HEK293 (cell line): ENCODE data around the gene USP7.

Source experiments
- CTCF ChIA-PET: fragments of 350-600 bp; formaldehyde crosslinking; extraction: SDS; loops from one replicate; lab custom pipeline; 2021; ENCODE audit warnings: antibody characterized with exemption; lab: Yijun Ruan, JAX
- POLR2A ChIA-PET: fragments of 300-600 bp; formaldehyde crosslinking; extraction: SDS; loops from one replicate; lab custom pipeline; 2020; ENCODE audit warnings: antibody characterized with exemption, inconsistent platforms; lab: Yijun Ruan, JAX
- H3K27ac ChIP-seq: fragments of 200-500 bp; sonication (Bioruptor generic); 2 replicates; pipeline ENCODE4 v1.5.1; 2014; ENCODE audit warnings: low read depth, low read length, control low read depth, inconsistent platforms; ENCODE audit errors: extremely low read depth
- H3K36me3 ChIP-seq, 2 experiments: fragments of 200-500 bp in 1 of 2; sonication (Bioruptor generic) in 1 of 2; 1 replicate in 1 of 2; 2 replicates in 1 of 2; pipeline ENCODE4 v1.5.1; 2014 to 2017; ENCODE audit warnings: inconsistent platforms in 2 of 2, low read length in 2 of 2; ENCODE audit not compliant: control insufficient read depth in 2 of 2, insufficient read depth in 1 of 2
- H3K4me1 ChIP-seq: fragments of 200-500 bp; sonication (Bioruptor generic); 2 replicates; pipeline ENCODE4 v1.5.1; 2014; ENCODE audit warnings: mild to moderate bottlenecking, low read length, inconsistent platforms; ENCODE audit not compliant: control insufficient read depth, insufficient read depth
- H3K4me3 ChIP-seq: 2 replicates; pipeline ENCODE4 v1.5.1; 2011; ENCODE audit warnings: low read depth, mild to moderate bottlenecking, control low read depth, low read length, moderate library complexity
- H3K9me3 ChIP-seq: fragments of 200-500 bp; sonication (Bioruptor generic); 2 replicates; pipeline ENCODE4 v1.5.1; 2014; ENCODE audit warnings: low read depth, low read length, inconsistent platforms; ENCODE audit not compliant: control insufficient read depth, insufficient read depth
- MEIS1 ChIP-seq: sonication (generic); formaldehyde crosslinking; IDR thresholded peaks from 2 replicates; pipeline ENCODE4 v1.8.1; 2022; ENCODE audit warnings: missing genetic modification reagents, mild to moderate bottlenecking, borderline replicate concordance
- RBAK ChIP-seq: fragments of 450-650 bp; formaldehyde crosslinking; IDR thresholded peaks from 2 replicates; pipeline ENCODE4 v1.5.1; 2016; ENCODE audit warnings: missing biosample characterization, missing genetic modification characterization
- SP3 ChIP-seq: fragments of 450-650 bp; formaldehyde crosslinking; IDR thresholded peaks from 2 replicates; pipeline ENCODE4 v1.5.1; 2016; ENCODE audit warnings: missing biosample characterization, missing genetic modification characterization
- TSHZ1 ChIP-seq: fragments of 450-650 bp; formaldehyde crosslinking; IDR thresholded peaks from 2 replicates; pipeline ENCODE4 v1.5.1; 2016; ENCODE audit warnings: missing biosample characterization, missing genetic modification characterization, borderline replicate concordance
- ZBTB26 ChIP-seq: fragments of 450-650 bp; formaldehyde crosslinking; optimal IDR thresholded peaks from 2 replicates; pipeline ENCODE3; 2016; ENCODE audit warnings: missing biosample characterization, mild to moderate bottlenecking, missing genetic modification characterization
- ZEB2 ChIP-seq: fragments of 450-650 bp; formaldehyde crosslinking; IDR thresholded peaks from 2 replicates; pipeline ENCODE4 v1.5.1; 2016; ENCODE audit warnings: missing biosample characterization, missing genetic modification characterization
- ZFP69B ChIP-seq: fragments of 450-650 bp; formaldehyde crosslinking; IDR thresholded peaks from 2 replicates; pipeline ENCODE4 v1.5.1; 2016; ENCODE audit warnings: missing biosample characterization, missing genetic modification characterization
- ZNF140 ChIP-seq: fragments of 450-650 bp; formaldehyde crosslinking; IDR thresholded peaks from 2 replicates; pipeline ENCODE4 v1.5.1; 2016; ENCODE audit warnings: missing biosample characterization, missing genetic modification characterization
- ZNF23 ChIP-seq: fragments of 450-650 bp; formaldehyde crosslinking; IDR thresholded peaks from 2 replicates; pipeline ENCODE4 v1.5.1; 2016; ENCODE audit warnings: missing biosample characterization, missing genetic modification characterization, borderline replicate concordance
- ZNF311 ChIP-seq: fragments of 450-650 bp; formaldehyde crosslinking; IDR thresholded peaks from 2 replicates; pipeline ENCODE4 v1.5.1; 2017; ENCODE audit warnings: missing biosample characterization, missing genetic modification characterization, borderline replicate concordance
- ZNF48 ChIP-seq: fragments of 450-650 bp; formaldehyde crosslinking; IDR thresholded peaks from 2 replicates; pipeline ENCODE4 v1.5.1; 2016; ENCODE audit warnings: missing biosample characterization, missing genetic modification characterization
- ZNF488 ChIP-seq: fragments of 450-650 bp; formaldehyde crosslinking; IDR thresholded peaks from 2 replicates; pipeline ENCODE4 v1.5.1; 2016; ENCODE audit warnings: missing biosample characterization, missing genetic modification characterization
- ZNF529 ChIP-seq: fragments of 450-650 bp; formaldehyde crosslinking; IDR thresholded peaks from 2 replicates; pipeline ENCODE4 v1.5.1; 2017; ENCODE audit warnings: missing genetic modification characterization, missing biosample characterization; ENCODE audit not compliant: insufficient replicate concordance
- ZNF548 ChIP-seq: fragments of 450-650 bp; formaldehyde crosslinking; IDR thresholded peaks from 2 replicates; pipeline ENCODE4 v1.5.1; 2016; ENCODE audit warnings: missing biosample characterization, missing genetic modification characterization
- ZNF610 ChIP-seq: fragments of 450-650 bp; formaldehyde crosslinking; IDR thresholded peaks from 2 replicates; pipeline ENCODE4 v1.5.1; 2016; ENCODE audit warnings: missing biosample characterization, missing genetic modification characterization, borderline replicate concordance
- ZNF629 ChIP-seq: fragments of 450-650 bp; formaldehyde crosslinking; IDR thresholded peaks from 2 replicates; pipeline ENCODE4 v1.5.1; 2017; ENCODE audit warnings: missing biosample characterization, missing genetic modification characterization
- ZNF768 ChIP-seq: fragments of 450-650 bp; formaldehyde crosslinking; IDR thresholded peaks from 2 replicates; pipeline ENCODE4 v1.5.1; 2018; ENCODE audit warnings: missing biosample characterization, mild to moderate bottlenecking, missing genetic modification characterization
- ZNF843 ChIP-seq: fragments of 450-650 bp; formaldehyde crosslinking; IDR thresholded peaks from 2 replicates; pipeline ENCODE4 v1.5.1; 2016; ENCODE audit warnings: missing biosample characterization, missing genetic modification characterization
- ZSCAN16 ChIP-seq: fragments of 450-650 bp; formaldehyde crosslinking; IDR thresholded peaks from 2 replicates; pipeline ENCODE4 v1.5.1; 2016; ENCODE audit warnings: missing biosample characterization, missing genetic modification characterization
- ZSCAN4 ChIP-seq: fragments of 450-650 bp; formaldehyde crosslinking; IDR thresholded peaks from 2 replicates; pipeline ENCODE4 v1.5.1; 2017; ENCODE audit warnings: missing biosample characterization, missing genetic modification characterization

USP7 gene

GRCh38 chr16:8899709-8900317, 63.9 kb downstream of the USP7 start:
- H3K9me3 ChIP-seq, result no peaks in the 10 kb centered on the region
- CTCF ChIA-PET, result interaction anchor here (1.8 to 2.4 kb wide), 2 partner anchors 37 to 109 kb away, joined by 9 to 15 read pairs; no protein-coding TSS in a partner anchor
- no peak overlapping the region for H3K4me3 ChIP-seq
- no peak for TF ChIP-seq TSHZ1
- TF ChIP-seq ZNF843 (tag by site-specific recombination), result no peak
- TF ChIP-seq ZNF48 (tag by site-specific recombination), result no peak
- TF ChIP-seq RBAK (tag by site-specific recombination), result no peak
- TF ChIP-seq SP3, result no peak
- TF ChIP-seq ZNF629 (tag by site-specific recombination), result no peak
- TF ChIP-seq ZBTB26 (tag by site-specific recombination), result no peak
- TF ChIP-seq ZNF488, result no peak
- TF ChIP-seq ZNF23 (tag by site-specific recombination), result no peak
- TF ChIP-seq ZNF768, result no peak
- TF ChIP-seq ZNF610 (tag by site-specific recombination), result no peak
- TF ChIP-seq ZSCAN4 (tag by site-specific recombination), result no peak
- no peak for TF ChIP-seq ZSCAN16 (tag by site-specific recombination)
- no peak for TF ChIP-seq ZNF311 (tag by site-specific recombination)
- TF ChIP-seq ZNF529, result no peak
- no peak for TF ChIP-seq ZNF548
- TF ChIP-seq ZFP69B (tag by site-specific recombination), result no peak
- no peak for TF ChIP-seq ZNF140 (tag by site-specific recombination)
- TF ChIP-seq ZEB2 (tag by site-specific recombination), result no peak
- no peak for TF ChIP-seq MEIS1 (CRISPR knock-in tag)
- no peaks in the 10 kb centered on the region for H3K4me1 ChIP-seq
- POLR2A ChIA-PET, result interaction anchor here (1.0 kb wide), 1 partner anchor 31 kb away, joined by 3 read pairs; the partner anchor contains the start of gene CARHSP1
- peaks cover 38 to 96% of the 10 kb centered on the region in 2 experiments for H3K36me3 ChIP-seq
- H3K27ac ChIP-seq, result no peak overlapping the region
